K562 (cell line): Measurements from ENCODE around the gene CD82. TPM values are rescaled to one million over a fixed set of nuclear protein-coding genes. Genes with fewer than 3 reads are reported as not detected.

ENCODE experiments used
- ATF7 ChIP-seq: fragments of 450-650 bp; IDR thresholded peaks from 2 replicates; pipeline ENCODE4 v1.7.1; 2014; ENCODE audit warnings: mild to moderate bottlenecking, moderate library complexity
- CBFB ChIP-seq: sonication (generic); formaldehyde crosslinking; IDR thresholded peaks from 2 replicates; pipeline ENCODE4 v1.4.0; 2020; ENCODE audit warnings: mild to moderate bottlenecking, missing genetic modification reagents
- CXXC5 ChIP-seq: fragments of 250-450 bp; sonication (Bioruptor Pico); IDR thresholded peaks from 2 replicates; pipeline ENCODE4 v1.8.0; 2022; ENCODE audit warnings: inconsistent platforms, mild to moderate bottlenecking, moderate library complexity
- FOS ChIP-seq: IDR thresholded peaks from 3 replicates; pipeline ENCODE4 v1.6.1; 2011; ENCODE audit not compliant: insufficient read length; ENCODE audit errors: extremely low read depth
- HDAC2 ChIP-seq: fragments of 450-650 bp; IDR thresholded peaks from 2 replicates; pipeline ENCODE4 v1.6.1; 2016; ENCODE audit warnings: mild to moderate bottlenecking
- HNRNPL ChIP-seq: fragments of 200-400 bp; formaldehyde crosslinking; IDR thresholded peaks from 2 replicates; pipeline ENCODE4 v1.6.1; 2017; ENCODE audit warnings: low read depth, mild to moderate bottlenecking, low read length
- HOXB6 ChIP-seq: fragments of 250-450 bp; sonication (Bioruptor Pico); IDR thresholded peaks from 2 replicates; pipeline ENCODE4 v1.5.1; 2022; ENCODE audit warnings: mild to moderate bottlenecking, borderline replicate concordance
- MIER1 ChIP-seq: fragments of 450-650 bp; IDR thresholded peaks from 2 replicates; pipeline ENCODE4 v1.6.1; 2016; ENCODE audit warnings: antibody characterized with exemption, mild to moderate bottlenecking, low read depth
- PPARD ChIP-seq: fragments of 250-450 bp; sonication (Bioruptor Pico); IDR thresholded peaks from 2 replicates; pipeline ENCODE4 v1.8.0; 2022; ENCODE audit warnings: inconsistent platforms, mild to moderate bottlenecking, moderate library complexity
- SRF ChIP-seq, 2 experiments: fragments of 250-450, 450-650 bp in 1 of 2; sonication (Bioruptor Pico) in 1 of 2; sonication (generic) in 1 of 2; formaldehyde crosslinking; IDR thresholded peaks; 2 replicates each; pipeline versions ENCODE4 v1.5.0 to v1.5.1; 2020 to 2022; ENCODE audit warnings: mild to moderate bottlenecking in 1 of 2, missing genetic modification reagents in 1 of 2
- STAG1 ChIP-seq: sonication (generic); formaldehyde crosslinking; IDR thresholded peaks from 2 replicates; pipeline ENCODE4 v1.5.0; 2020; ENCODE audit warnings: missing genetic modification reagents, borderline replicate concordance
- TAF1 ChIP-seq: IDR thresholded peaks from 2 replicates; pipeline ENCODE4 v1.6.1; 2011; ENCODE audit warnings: mild to moderate bottlenecking, low read length, moderate library complexity; ENCODE audit not compliant: insufficient read depth, control insufficient read depth, severe bottlenecking; ENCODE audit errors: extremely low read depth
- WHSC1 ChIP-seq: IDR thresholded peaks from one replicate; pipeline ENCODE4 v1.6.1; 2012; ENCODE audit warnings: low read length, control low read depth, inconsistent platforms
- ZFP36 ChIP-seq: fragments of 150-350 bp; IDR thresholded peaks from 2 replicates; pipeline ENCODE4 v1.6.1; 2018; ENCODE audit warnings: low read length, low read depth; ENCODE audit not compliant: partially characterized antibody
- ZNF717 ChIP-seq: fragments of 250-450 bp; sonication (Bioruptor Pico); IDR thresholded peaks from 2 replicates; pipeline ENCODE4 v1.5.0; 2021
- polyA plus RNA-seq, 8 experiments: library from polyadenylated mRNA; depleted of rRNA in 4 of 8; stranded (reverse) in 5 of 8; unstranded in 3 of 8; fragments of >200 nt; fragmentation: Nextera tagmentation in 2 of 8; fragmentation: Illumina TruSeq in 1 of 8; extraction: Ambion mirVana in 2 of 8; extraction: Trizol in 1 of 8; gene quantifications; 2 replicates each; pipeline versions ENCODE4 v1.2.1 to v1.2.3, GENCODE V29; 2011 to 2014; ENCODE audit warnings: inconsistent platforms in 1 of 8, missing spikeins in 1 of 8
- total RNA-seq, 7 experiments: library from RNA; depleted of rRNA in 6 of 7; stranded (reverse); fragments of >200 nt in 6 of 7; fragmentation: Illumina TruSeq in 2 of 7; extraction: Trizol in 2 of 7; gene quantifications; 2 replicates each; pipeline versions ENCODE4 v1.2.1 to v1.2.3, GENCODE V29; 2011 to 2021; ENCODE audit warnings: low replicate concordance in 1 of 7
- TF ChIP-seq, protein P1 (sequence below): fragments of 250-450 bp; sonication (Bioruptor Pico); IDR thresholded peaks from 2 replicates; pipeline ENCODE4 v1.8.0; 2021; ENCODE audit warnings: moderate library complexity, mild to moderate bottlenecking, inconsistent platforms
- TF ChIP-seq, protein P2 (sequence below), 2 experiments: fragments of 200-800 bp in 1 of 2; sonication (Bioruptor generic) in 1 of 2; sonication (generic) in 1 of 2; formaldehyde crosslinking in 1 of 2; IDR thresholded peaks in 1 of 2; conservative IDR thresholded peaks in 1 of 2; 2 replicates each; pipeline versions ENCODE4 v1.5.0 to v1.6.1; 2016 to 2020; ENCODE audit warnings: missing compliant biosample characterization in 1 of 2, missing genetic modification characterization in 1 of 2, missing genetic modification reagents in 1 of 2
- TF ChIP-seq, protein P3 (sequence below): IDR thresholded peaks from 3 replicates; pipeline ENCODE4 v1.6.1; 2011; ENCODE audit warnings: borderline replicate concordance, mild to moderate bottlenecking, moderate library complexity; ENCODE audit not compliant: insufficient read length; ENCODE audit errors: extremely low read depth
- TF ChIP-seq, protein P4 (sequence below): sonication (generic); formaldehyde crosslinking; IDR thresholded peaks from 2 replicates; pipeline ENCODE4 v1.8.0; 2022; ENCODE audit warnings: mild to moderate bottlenecking, missing genetic modification reagents, borderline replicate concordance

The CD82 gene
- total and polyA plus RNA-seq, 9 of the 15 experiments (the other 6 are each of a cell fraction or from before 2014, with no cell fraction given) = 0.27 to 9.4 (median 3.0) TPM

DNA sequence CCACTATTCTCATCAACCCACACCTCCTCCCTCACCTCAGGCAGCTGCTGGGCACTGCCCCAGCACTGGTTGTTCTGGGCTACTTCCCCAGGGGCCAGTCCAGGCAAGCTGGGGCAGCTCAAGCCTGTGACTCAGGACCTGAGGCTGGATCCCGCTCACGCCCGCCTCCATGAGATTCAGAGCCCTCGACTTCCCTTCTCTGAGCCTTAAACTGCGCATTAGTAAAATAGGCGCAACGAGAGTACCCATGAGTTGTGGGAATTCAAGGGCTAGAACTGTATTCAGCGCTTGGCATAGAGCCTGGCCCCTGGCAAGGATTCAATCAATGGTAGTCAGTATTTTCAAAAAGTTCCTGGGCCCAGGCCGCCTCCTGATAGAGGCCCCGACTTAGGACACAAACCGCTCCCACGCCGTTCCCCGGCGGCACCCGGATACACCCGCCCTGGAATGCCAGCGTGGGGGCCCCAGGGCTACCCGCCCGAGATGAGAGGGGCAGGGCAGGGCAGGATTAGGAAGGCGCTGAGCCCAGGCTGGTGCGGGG, 723 bp upstream of the CD82 start (continued):
- TF ChIP-seq FOS (no peak), ZFP36 (no peak), PPARD (CRISPR knock-in tag) (no peak), HDAC2 (0 out of 2 replicates have a peak, but pooled peaks have one; percentile 53), ZNF717 (CRISPR knock-in tag) (no peak), WHSC1 (no peak), STAG1 (CRISPR knock-in tag) (no peak), HOXB6 (CRISPR knock-in tag) (no peak), SRF (CRISPR knock-in tag; IDR thresholded peaks at IDR 0.05) (no peak), TAF1 (no peak), ATF7 (peak; percentile 21; the same call in 1 of the 2 replicates), MIER1 (no peak), HNRNPL (no peak), CBFB (no peak), CXXC5 (CRISPR knock-in tag) (peak; percentile 8; the same call in 1 of the 2 replicates)
- TF ChIP-seq, protein P1, sequence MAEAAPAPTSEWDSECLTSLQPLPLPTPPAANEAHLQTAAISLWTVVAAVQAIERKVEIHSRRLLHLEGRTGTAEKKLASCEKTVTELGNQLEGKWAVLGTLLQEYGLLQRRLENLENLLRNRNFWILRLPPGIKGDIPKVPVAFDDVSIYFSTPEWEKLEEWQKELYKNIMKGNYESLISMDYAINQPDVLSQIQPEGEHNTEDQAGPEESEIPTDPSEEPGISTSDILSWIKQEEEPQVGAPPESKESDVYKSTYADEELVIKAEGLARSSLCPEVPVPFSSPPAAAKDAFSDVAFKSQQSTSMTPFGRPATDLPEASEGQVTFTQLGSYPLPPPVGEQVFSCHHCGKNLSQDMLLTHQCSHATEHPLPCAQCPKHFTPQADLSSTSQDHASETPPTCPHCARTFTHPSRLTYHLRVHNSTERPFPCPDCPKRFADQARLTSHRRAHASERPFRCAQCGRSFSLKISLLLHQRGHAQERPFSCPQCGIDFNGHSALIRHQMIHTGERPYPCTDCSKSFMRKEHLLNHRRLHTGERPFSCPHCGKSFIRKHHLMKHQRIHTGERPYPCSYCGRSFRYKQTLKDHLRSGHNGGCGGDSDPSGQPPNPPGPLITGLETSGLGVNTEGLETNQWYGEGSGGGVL (CRISPR knock-in tag) = no peak
- TF ChIP-seq, protein P2, sequence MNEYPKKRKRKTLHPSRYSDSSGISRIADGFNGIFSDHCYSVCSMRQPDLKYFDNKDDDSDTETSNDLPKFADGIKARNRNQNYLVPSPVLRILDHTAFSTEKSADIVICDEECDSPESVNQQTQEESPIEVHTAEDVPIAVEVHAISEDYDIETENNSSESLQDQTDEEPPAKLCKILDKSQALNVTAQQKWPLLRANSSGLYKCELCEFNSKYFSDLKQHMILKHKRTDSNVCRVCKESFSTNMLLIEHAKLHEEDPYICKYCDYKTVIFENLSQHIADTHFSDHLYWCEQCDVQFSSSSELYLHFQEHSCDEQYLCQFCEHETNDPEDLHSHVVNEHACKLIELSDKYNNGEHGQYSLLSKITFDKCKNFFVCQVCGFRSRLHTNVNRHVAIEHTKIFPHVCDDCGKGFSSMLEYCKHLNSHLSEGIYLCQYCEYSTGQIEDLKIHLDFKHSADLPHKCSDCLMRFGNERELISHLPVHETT (CRISPR knock-in tag; conservative IDR thresholded peaks at IDR 0.05 in 1 of 2, IDR thresholded peaks at IDR 0.05 in 1 of 2) = 0 out of 4 replicates have a peak, but pooled peaks of 1 of the 2 experiments have one; percentile 46
- TF ChIP-seq, protein P3, sequence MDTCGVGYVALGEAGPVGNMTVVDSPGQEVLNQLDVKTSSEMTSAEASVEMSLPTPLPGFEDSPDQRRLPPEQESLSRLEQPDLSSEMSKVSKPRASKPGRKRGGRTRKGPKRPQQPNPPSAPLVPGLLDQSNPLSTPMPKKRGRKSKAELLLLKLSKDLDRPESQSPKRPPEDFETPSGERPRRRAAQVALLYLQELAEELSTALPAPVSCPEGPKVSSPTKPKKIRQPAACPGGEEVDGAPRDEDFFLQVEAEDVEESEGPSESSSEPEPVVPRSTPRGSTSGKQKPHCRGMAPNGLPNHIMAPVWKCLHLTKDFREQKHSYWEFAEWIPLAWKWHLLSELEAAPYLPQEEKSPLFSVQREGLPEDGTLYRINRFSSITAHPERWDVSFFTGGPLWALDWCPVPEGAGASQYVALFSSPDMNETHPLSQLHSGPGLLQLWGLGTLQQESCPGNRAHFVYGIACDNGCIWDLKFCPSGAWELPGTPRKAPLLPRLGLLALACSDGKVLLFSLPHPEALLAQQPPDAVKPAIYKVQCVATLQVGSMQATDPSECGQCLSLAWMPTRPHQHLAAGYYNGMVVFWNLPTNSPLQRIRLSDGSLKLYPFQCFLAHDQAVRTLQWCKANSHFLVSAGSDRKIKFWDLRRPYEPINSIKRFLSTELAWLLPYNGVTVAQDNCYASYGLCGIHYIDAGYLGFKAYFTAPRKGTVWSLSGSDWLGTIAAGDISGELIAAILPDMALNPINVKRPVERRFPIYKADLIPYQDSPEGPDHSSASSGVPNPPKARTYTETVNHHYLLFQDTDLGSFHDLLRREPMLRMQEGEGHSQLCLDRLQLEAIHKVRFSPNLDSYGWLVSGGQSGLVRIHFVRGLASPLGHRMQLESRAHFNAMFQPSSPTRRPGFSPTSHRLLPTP = no peak
- TF ChIP-seq, protein P4, sequence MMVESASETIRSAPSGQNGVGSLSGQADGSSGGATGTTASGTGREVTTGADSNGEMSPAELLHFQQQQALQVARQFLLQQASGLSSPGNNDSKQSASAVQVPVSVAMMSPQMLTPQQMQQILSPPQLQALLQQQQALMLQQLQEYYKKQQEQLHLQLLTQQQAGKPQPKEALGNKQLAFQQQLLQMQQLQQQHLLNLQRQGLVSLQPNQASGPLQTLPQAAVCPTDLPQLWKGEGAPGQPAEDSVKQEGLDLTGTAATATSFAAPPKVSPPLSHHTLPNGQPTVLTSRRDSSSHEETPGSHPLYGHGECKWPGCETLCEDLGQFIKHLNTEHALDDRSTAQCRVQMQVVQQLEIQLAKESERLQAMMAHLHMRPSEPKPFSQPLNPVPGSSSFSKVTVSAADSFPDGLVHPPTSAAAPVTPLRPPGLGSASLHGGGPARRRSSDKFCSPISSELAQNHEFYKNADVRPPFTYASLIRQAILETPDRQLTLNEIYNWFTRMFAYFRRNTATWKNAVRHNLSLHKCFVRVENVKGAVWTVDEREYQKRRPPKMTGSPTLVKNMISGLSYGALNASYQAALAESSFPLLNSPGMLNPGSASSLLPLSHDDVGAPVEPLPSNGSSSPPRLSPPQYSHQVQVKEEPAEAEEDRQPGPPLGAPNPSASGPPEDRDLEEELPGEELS = no peak
